ENCODE measurements around the gene APOLD1. TPM values are rescaled to one million over a fixed set of nuclear protein-coding genes. Genes with fewer than 3 reads are reported as not detected.

The APOLD1 gene
- polyA plus RNA-seq, 3 donors: 0.08 to 0.21 TPM; not detected in 1

DNA sequence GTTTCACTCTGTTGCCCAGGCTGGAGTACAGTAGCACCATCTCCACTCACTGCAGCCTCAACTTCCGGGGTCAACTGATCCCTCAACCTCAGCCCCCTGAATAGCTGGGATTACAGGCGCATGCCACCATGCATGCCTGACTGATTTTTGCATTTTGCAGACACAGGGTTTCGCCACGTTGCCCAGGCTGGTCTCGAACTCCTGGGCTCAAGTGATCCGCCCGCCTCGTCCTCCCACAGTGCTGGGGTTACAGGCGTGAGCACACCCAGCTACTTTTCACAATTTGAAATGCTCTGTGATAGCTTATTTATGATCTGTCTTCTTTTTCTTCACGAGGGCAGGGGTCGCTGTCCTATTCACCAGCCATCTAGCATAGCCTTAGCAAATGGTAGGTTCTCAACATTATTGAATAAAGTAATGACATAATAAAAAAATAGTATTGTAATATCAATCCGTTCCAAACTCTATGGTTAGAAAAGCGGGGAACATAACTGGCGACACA is 27.2 kb downstream of the APOLD1 start:
- Histone ChIP-seq H3K4me3 (replicated peaks in 1 of 3; ENCODE audit: low read depth in 2 of 3, low read length in 3 of 3) (peak overlapping the region in 1 of 3 experiments; percentile 93), H2AFZ (ENCODE audit: insufficient read depth, low read depth, low read length, poor library complexity, severe bottlenecking) (peak overlapping the region; percentile 95), H3K27me3 (ENCODE audit: control insufficient read depth in 2 of 2, insufficient read depth in 2 of 2, low read length in 2 of 2) (no peaks in the 10 kb centered on the region), H3K79me2 (ENCODE audit: insufficient read depth, low read length) (peaks cover 45% of the 10 kb centered on the region), H3K9me3 (replicated peaks in 1 of 2; ENCODE audit: control insufficient read depth in 1 of 2, insufficient read depth in 1 of 2, low read length in 2 of 2) (no peaks in the 10 kb centered on the region), H3K4me2 (replicated peaks; ENCODE audit: extremely low read depth, low read length, poor library complexity, severe bottlenecking) (peak overlapping the region; percentile 99), H3K27ac (ENCODE audit: low read depth in 1 of 2, low read length in 2 of 2) (no peak overlapping the region), H3K9ac (ENCODE audit: insufficient read depth, low read length, poor library complexity, severe bottlenecking) (no peak overlapping the region), H4K20me1 (ENCODE audit: insufficient read depth, low read length) (no peaks in the 10 kb centered on the region), H3K36me3 (replicated peaks in 1 of 2; ENCODE audit: control insufficient read depth in 1 of 2, insufficient read depth in 2 of 2, low read length in 2 of 2) (peaks cover 6 to 15% of the 10 kb centered on the region in 2 donors), H3K4me1 (ENCODE audit: control insufficient read depth in 1 of 2, insufficient read depth in 2 of 2, low read length in 2 of 2) (peaks cover 38 to 62% of the 10 kb centered on the region in 2 donors)
- TF ChIP-seq, protein P1, sequence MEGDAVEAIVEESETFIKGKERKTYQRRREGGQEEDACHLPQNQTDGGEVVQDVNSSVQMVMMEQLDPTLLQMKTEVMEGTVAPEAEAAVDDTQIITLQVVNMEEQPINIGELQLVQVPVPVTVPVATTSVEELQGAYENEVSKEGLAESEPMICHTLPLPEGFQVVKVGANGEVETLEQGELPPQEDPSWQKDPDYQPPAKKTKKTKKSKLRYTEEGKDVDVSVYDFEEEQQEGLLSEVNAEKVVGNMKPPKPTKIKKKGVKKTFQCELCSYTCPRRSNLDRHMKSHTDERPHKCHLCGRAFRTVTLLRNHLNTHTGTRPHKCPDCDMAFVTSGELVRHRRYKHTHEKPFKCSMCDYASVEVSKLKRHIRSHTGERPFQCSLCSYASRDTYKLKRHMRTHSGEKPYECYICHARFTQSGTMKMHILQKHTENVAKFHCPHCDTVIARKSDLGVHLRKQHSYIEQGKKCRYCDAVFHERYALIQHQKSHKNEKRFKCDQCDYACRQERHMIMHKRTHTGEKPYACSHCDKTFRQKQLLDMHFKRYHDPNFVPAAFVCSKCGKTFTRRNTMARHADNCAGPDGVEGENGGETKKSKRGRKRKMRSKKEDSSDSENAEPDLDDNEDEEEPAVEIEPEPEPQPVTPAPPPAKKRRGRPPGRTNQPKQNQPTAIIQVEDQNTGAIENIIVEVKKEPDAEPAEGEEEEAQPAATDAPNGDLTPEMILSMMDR (IDR thresholded peaks at IDR 0.05): no peak
- WGBS (ENCODE audit: insufficient coverage): 85% methylated on average over 8 of the region's 14 CpGs
- Mint-ChIP-seq H3K27ac (peak overlapping the region in 2 of 7 donors; percentile 94), H3K4me3 (peak overlapping the region; percentile 95), H3K4me1 (peaks cover 58% of the 10 kb centered on the region), H3K9me3 (peaks cover 0 to 3% (median 0%) of the 10 kb centered on the region in 7 donors), H3K27me3 (ENCODE audit: low read depth in 3 of 3) (peaks cover 0 to 2% (median 0%) of the 10 kb centered on the region in 3 donors), H3K36me3 (peaks cover 12 to 17% of the 10 kb centered on the region in 2 donors)
- DNase-seq: no peak
- intact Hi-C loops (cut with micrococcal nuclease): loop anchor here in 1 of 2 donors (10.0 kb wide), 1 partner anchor 98 kb away; the partner anchor contains the start of gene CDKN1B

DNA sequence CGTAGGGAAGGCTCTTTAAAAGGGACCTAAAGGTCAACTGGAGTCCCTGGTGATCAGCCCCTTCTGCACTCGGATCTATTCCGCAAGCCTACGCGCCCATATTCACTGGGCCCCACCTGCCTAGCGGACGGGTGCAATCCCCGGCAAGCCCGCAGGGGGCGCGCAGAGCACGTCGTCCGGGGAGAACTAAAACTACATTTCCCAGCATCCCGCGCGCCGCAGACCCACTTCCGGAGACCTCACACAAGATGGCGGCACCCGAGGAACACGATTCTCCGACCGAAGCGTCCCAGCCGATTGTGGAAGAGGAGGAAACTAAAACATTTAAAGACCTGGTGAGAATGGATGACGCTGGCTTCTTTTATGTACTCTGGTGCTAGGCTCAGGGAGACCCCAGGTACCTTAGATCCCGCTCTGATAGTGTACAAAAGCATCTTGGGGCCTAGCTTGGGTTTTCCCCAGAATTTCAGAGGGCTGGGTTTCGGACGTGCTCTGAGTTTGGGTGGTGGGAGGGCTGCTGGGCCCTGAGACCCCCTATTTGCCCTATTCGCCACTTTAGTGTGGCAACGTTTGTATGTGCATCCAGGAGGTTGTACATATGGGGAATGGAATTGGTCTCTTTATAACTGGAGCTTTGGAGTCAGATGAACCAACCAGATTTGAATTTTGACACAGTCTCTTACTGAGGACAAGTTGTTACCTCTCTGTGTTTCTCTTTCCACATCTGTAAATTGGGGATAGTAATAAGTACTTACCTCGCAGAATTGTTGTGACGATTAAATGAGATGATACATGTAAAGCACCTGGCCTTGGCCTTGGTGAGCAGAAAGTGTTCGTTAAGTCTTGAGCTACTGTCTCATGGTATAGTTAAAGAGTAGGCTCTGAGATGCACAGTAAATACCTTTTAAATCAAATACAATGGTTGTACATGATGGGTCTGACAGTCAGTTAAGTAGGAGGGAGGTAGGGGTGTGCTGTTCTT is 28.0 kb downstream of the APOLD1 start, which contains the start of gene DDX47:
Gene DDX47, plus strand, starts transcription at position 227 of the 982 bp plus-strand sequence. Its CDS starts 22 bp downstream, at position 249.
- Histone ChIP-seq H3K4me1 (ENCODE audit: control insufficient read depth in 1 of 2, insufficient read depth in 2 of 2, low read length in 2 of 2) (peaks cover 32 to 61% of the 10 kb centered on the region in 2 donors), H4K20me1 (ENCODE audit: insufficient read depth, low read length) (no peaks in the 10 kb centered on the region), H3K4me2 (replicated peaks; ENCODE audit: extremely low read depth, low read length, poor library complexity, severe bottlenecking) (peak within 1 kb of the TSS; percentile 99), H3K4me3 (replicated peaks in 1 of 3; ENCODE audit: low read depth in 2 of 3, low read length in 3 of 3) (peak within 1 kb of the TSS; percentile 89 to 94 (median 93)), H3K27ac (ENCODE audit: low read depth in 1 of 2, low read length in 2 of 2) (peak within 1 kb of the TSS; percentile 55 to 93), H3K9me3 (replicated peaks in 1 of 2; ENCODE audit: control insufficient read depth in 1 of 2, insufficient read depth in 1 of 2, low read length in 2 of 2) (no peaks in the 10 kb centered on the region), H3K27me3 (ENCODE audit: control insufficient read depth in 2 of 2, insufficient read depth in 2 of 2, low read length in 2 of 2) (no peaks in the 10 kb centered on the region), H2AFZ (ENCODE audit: insufficient read depth, low read depth, low read length, poor library complexity, severe bottlenecking) (peak within 1 kb of the TSS; percentile 95), H3K79me2 (ENCODE audit: insufficient read depth, low read length) (peaks cover 50% of the 10 kb centered on the region), H3K9ac (ENCODE audit: insufficient read depth, low read length, poor library complexity, severe bottlenecking) (peak within 1 kb of the TSS; percentile 84), H3K36me3 (replicated peaks in 1 of 2; ENCODE audit: control insufficient read depth in 1 of 2, insufficient read depth in 2 of 2, low read length in 2 of 2) (peaks cover 6 to 15% of the 10 kb centered on the region in 2 donors)
- TF ChIP-seq, protein P1 (IDR thresholded peaks at IDR 0.05): peak; percentile 97
- peak within 1 kb of the TSS; percentile 94 to 98 (median 97) for H3K27ac Mint-ChIP-seq
- peaks cover 0 to 2% (median 0%) of the 10 kb centered on the region in 3 donors for H3K27me3 Mint-ChIP-seq (ENCODE audit: low read depth in 3 of 3)
- H3K9me3 Mint-ChIP-seq: peaks cover 0 to 3% (median 0%) of the 10 kb centered on the region in 7 donors
- H3K36me3 Mint-ChIP-seq: peaks cover 13 to 20% of the 10 kb centered on the region in 2 donors
- peak within 1 kb of the TSS; percentile 95 for H3K4me3 Mint-ChIP-seq
- DNase-seq: peak; percentile 90 to 92 (median 91)
- WGBS (ENCODE audit: insufficient coverage): 8% methylated on average over 22 of the region's 35 CpGs
- intact Hi-C loops (cut with micrococcal nuclease): loop anchor here in 1 of 2 donors (10.0 kb wide), 1 partner anchor 99 kb away; the partner anchor contains the start of gene CDKN1B
- H3K4me1 Mint-ChIP-seq: peaks cover 54% of the 10 kb centered on the region
